Prostate gland (tissue), 2 donors: Measurements from ENCODE around the gene MMP12. TPM values are rescaled to one million over a fixed set of nuclear protein-coding genes. Genes with fewer than 3 reads are reported as not detected.
"Not testable (repeated sequence)": the region's sequence is repeated elsewhere in the genome, so short reads cannot be mapped to it uniquely, and the experiment has no call there.

ENCODE experiments used
- DNase-seq: peaks from one replicate; pipeline ENCODE4 v3.0.0-alpha.2; 2019; ENCODE audit warnings: low spot score
- H3K27ac ChIP-seq, 2 donors: fragments of 200-600 bp; sonication (generic); 2 replicates each; pipeline ENCODE4 v1.5.1; 2017 to 2019
- H3K27me3 ChIP-seq: fragments of 200-600 bp; sonication (generic); replicated peaks from 2 replicates; pipeline ENCODE4 v1.5.1; 2019; ENCODE audit not compliant: insufficient read depth
- H3K36me3 ChIP-seq, 2 donors: fragments of 200-600 bp; sonication (generic); 1 replicate in 1 of 2; 2 replicates in 1 of 2; pipeline versions ENCODE4 v1.5.1 to v1.8.1; 2017 to 2019
- H3K4me1 ChIP-seq: fragments of 200-600 bp; sonication (generic); replicated peaks from 2 replicates; pipeline ENCODE4 v1.5.1; 2019
- H3K4me3 ChIP-seq, 2 donors: fragments of 200-600 bp; sonication (generic); 2 replicates each; pipeline ENCODE4 v1.5.1; 2017 to 2019
- H3K9me3 ChIP-seq: fragments of 200-600 bp; sonication (generic); 2 replicates; pipeline ENCODE4 v1.5.1; 2017
- POLR2A ChIP-seq: fragments of 450-650 bp; IDR thresholded peaks from one replicate; pipeline ENCODE4 v1.6.1; 2016; ENCODE audit warnings: antibody characterized with exemption, mild to moderate bottlenecking
- POLR2AphosphoS5 ChIP-seq: sonication (generic); formaldehyde crosslinking; IDR thresholded peaks from one replicate; pipeline ENCODE4 v1.6.1; 2017; ENCODE audit warnings: antibody characterized with exemption
- WGBS: methylation state at CpG from one replicate; pipeline ENCODE4 v1.1.5; 2018; 5-methylcytosine and 5-hydroxymethylcytosine counted together
- intact Hi-C: fragments of 100-400 bp; cut with DNase I; formaldehyde crosslinking; loops from one replicate; pipeline ENCODE4 v1.14.2; 2022
- total RNA-seq, 2 donors: library from RNA; depleted of rRNA; stranded (reverse); fragments of >200 nt; gene quantifications; one replicate each; pipeline ENCODE4 v1.1.0, GENCODE V29; 2016
- TF ChIP-seq, protein P1 (sequence below), 4 experiments: fragments of 200-600 bp in 2 of 4; fragments of 450-650 bp in 2 of 4; sonication (generic) in 2 of 4; IDR thresholded peaks; 1 replicate in 3 of 4; 2 replicates in 1 of 4; pipeline ENCODE4 v1.5.1; 2016 to 2019; ENCODE audit warnings: antibody characterized with exemption in 4 of 4, mild to moderate bottlenecking in 2 of 4, moderate library complexity in 2 of 4

MMP12 gene
- total RNA-seq, 2 donors from 2014 or later, result not detected

DNA sequence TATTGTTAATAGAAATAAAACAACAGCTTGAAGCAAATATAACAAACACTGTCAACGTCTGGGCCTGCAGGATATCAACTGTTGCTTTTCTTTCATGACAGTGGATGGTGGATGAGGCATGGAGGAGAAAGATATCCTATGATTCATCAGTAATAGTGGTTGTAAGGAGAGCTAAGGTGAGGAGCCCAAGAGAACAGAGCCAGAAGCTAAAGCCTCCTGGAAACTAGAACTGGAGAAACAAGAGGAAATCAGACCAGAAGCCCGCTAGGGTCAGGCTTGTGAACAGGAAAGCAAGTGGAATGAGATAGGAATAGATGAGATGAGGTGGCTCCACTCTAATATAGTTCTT is 37.7 kb upstream of the MMP12 start:
- no peak for TF ChIP-seq POLR2A
- Histone ChIP-seq H3K4me3 (no peak overlapping the region), H3K36me3 (no peaks in the 10 kb centered on the region), H3K27me3 (no peaks in the 10 kb centered on the region), H3K9me3 (no peaks in the 10 kb centered on the region), H3K27ac (no peak overlapping the region), H3K4me1 (no peaks in the 10 kb centered on the region)
- DNase-seq, result no peak
- 58% methylated on average over 2 of the region's 2 CpGs for WGBS
- intact Hi-C loops, result no loop called here

DNA sequence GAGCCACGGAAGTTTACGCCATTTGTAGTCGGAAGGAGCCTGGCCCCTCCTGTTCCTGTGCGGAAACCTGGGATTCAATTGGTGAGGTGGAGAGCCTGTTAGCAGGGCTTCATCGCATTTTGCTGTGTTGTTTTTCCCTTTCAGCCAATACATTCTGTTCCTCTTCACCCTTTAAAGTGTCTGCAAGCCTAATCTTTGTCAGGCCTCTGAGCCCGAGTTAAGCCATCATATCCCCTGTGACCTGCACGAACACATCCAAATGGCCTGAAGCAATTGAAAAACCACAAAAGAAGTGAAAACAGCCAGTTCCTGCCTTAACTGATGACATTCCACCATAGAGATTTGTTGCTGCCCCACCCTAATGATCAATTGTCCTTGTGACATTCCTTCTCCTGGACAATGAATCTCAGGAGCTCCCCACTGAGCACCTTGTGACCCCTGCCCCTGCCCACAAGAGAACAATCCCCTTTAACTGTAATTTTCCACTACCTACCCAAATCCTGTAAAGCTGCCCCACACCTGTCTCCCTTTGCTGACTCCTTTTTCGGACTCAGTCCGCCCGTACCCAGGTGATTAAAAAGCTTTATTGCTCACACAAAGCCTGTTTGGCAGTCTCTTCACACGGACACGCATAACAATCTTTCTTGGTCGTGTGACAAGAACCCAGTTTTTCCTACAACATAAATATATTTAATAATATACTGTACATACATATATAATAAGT is 37.1 kb upstream of the MMP12 start:
- 61% methylated on average over 13 of the region's 13 CpGs for WGBS
- TF ChIP-seq POLR2AphosphoS5 (no peak), POLR2A (no peak)
- TF ChIP-seq, protein P1, sequence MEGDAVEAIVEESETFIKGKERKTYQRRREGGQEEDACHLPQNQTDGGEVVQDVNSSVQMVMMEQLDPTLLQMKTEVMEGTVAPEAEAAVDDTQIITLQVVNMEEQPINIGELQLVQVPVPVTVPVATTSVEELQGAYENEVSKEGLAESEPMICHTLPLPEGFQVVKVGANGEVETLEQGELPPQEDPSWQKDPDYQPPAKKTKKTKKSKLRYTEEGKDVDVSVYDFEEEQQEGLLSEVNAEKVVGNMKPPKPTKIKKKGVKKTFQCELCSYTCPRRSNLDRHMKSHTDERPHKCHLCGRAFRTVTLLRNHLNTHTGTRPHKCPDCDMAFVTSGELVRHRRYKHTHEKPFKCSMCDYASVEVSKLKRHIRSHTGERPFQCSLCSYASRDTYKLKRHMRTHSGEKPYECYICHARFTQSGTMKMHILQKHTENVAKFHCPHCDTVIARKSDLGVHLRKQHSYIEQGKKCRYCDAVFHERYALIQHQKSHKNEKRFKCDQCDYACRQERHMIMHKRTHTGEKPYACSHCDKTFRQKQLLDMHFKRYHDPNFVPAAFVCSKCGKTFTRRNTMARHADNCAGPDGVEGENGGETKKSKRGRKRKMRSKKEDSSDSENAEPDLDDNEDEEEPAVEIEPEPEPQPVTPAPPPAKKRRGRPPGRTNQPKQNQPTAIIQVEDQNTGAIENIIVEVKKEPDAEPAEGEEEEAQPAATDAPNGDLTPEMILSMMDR (IDR thresholded peaks at IDR 0.05), result no peak
- DNase-seq, result no peak

DNA sequence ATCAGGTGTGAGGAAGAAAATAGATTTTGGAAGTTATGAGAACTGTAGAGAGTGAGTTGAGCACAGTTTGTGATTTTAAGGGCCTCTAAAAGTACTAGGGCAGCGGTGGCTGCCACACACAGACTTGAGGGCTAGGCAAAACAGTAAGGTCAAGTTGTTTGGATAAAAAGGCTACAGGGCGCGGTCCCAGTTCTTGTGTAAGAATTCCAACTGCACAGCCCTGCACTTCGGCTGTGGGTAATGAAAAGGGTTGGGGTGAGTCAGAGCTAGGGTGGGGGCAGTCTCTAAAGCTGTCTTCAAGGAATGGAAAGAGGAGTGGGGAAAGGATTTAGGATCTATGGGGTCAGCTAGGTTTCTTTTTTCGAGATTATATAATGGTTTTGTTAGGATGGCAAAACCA is 31.1 kb upstream of the MMP12 start:
- DNase-seq, H3K36me3 ChIP-seq, H3K4me1 ChIP-seq, H3K9me3 ChIP-seq, intact Hi-C loops, H3K27ac ChIP-seq, H3K27me3 ChIP-seq, H3K4me3 ChIP-seq: not testable (repeated sequence)
- 85% methylated on average over 5 of the region's 5 CpGs for WGBS

More for the DNA sequence above, 37.1 kb upstream of the MMP12 start:
- Histone ChIP-seq H3K27me3 (no peaks in the 10 kb centered on the region), H3K27ac (no peak overlapping the region), H3K36me3 (no peaks in the 10 kb centered on the region), H3K4me1 (no peaks in the 10 kb centered on the region), H3K9me3 (no peaks in the 10 kb centered on the region), H3K4me3 (no peak overlapping the region)
- intact Hi-C loops, result no loop called here

DNA sequence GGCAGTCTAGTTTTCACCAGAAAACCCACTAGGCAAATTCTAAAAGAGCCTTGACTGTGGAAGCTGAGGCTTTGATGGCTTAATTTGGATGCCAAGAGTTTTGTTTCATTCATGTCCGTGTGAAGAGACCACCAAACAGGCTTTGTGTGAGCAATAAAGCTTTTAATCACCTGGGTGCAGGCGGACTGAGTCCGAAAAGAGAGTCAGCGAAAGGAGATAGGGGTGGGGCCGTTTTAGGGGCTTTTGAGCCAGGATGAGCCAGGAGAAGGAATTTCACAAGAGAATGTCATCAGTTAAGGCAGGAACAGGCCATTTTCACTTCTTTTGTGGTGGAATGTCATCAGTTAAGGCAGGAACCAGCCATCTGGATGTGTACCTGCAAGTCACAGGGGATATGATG is 29.1 kb upstream of the MMP12 start:
- WGBS, result 53% methylated on average over 5 of the region's 5 CpGs

DNA sequence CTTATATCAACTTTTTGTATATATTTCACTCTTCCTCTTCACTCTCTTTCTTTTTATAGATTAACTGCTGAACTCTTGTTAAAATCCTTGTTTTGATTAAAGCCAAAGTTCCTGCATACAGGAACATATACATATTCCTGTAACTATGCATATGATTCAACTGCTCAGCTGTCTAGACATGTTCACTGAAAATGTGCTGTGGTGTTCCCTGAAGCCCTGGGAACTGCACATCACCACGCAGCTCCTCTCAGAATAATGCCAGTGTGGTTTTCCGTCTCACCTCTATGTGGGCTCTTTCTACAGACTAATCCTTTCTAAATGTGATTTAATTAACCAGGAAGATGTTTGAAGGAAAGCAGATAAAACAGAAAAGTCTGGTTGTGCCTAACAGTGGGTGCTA is 25.6 kb upstream of the MMP12 start:
- H3K4me3 ChIP-seq, result no peak overlapping the region
- no peaks in the 10 kb centered on the region for H3K4me1 ChIP-seq
- intact Hi-C loops, result no loop called here
- H3K36me3 ChIP-seq, result no peaks in the 10 kb centered on the region
- DNase-seq, result no peak
- TF ChIP-seq POLR2AphosphoS5 (no peak), POLR2A (no peak)
- TF ChIP-seq, protein P1 (IDR thresholded peaks at IDR 0.05), result no peak
- H3K27ac ChIP-seq, result no peak overlapping the region
- 82% methylated on average over 2 of the region's 2 CpGs for WGBS
- no peaks in the 10 kb centered on the region for H3K27me3 ChIP-seq
- H3K9me3 ChIP-seq, result no peaks in the 10 kb centered on the region

More for the DNA sequence above, 29.1 kb upstream of the MMP12 start:
- H3K27ac ChIP-seq, H3K9me3 ChIP-seq, H3K4me1 ChIP-seq, intact Hi-C loops, H3K4me3 ChIP-seq, H3K27me3 ChIP-seq, DNase-seq, H3K36me3 ChIP-seq: not testable (repeated sequence)

DNA sequence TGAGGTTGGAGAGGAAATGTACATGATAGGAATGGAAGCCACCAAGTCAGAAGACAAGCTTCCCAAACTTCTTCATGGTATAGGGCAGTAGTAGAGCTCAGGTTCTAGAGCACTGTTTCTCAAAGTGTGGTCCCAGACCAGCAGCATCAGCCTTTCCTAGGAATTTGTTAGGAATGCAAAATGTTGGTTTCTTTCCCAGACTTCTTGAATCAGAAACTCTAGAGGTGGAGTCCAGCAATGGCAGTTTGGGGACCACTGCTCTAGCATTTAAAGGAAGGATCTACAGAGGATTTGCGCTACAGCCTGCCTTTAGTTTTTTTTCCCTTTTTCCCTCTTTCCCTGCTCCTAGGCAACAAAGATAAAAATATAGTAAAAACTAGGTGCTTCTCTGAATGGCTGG is 17.0 kb upstream of the MMP12 start:
- no peak for DNase-seq
- TF ChIP-seq, protein P1 (IDR thresholded peaks at IDR 0.05), result no peak
- no peak for TF ChIP-seq POLR2AphosphoS5
- TF ChIP-seq POLR2A, result no peak
- no peaks in the 10 kb centered on the region for H3K4me1 ChIP-seq
- WGBS, result 96% methylated on average over 1 of the region's 1 CpG
- H3K27ac ChIP-seq, result no peak overlapping the region
- no peaks in the 10 kb centered on the region for H3K36me3 ChIP-seq
- intact Hi-C loops, result no loop called here
- H3K4me3 ChIP-seq, result no peak overlapping the region
- H3K9me3 ChIP-seq, result no peaks in the 10 kb centered on the region
- H3K27me3 ChIP-seq, result no peaks in the 10 kb centered on the region
